ENCODE data around the gene SCN2A. TPM values are rescaled to one million over a fixed set of nuclear protein-coding genes. Genes with fewer than 3 reads are reported as not detected.

Gene SCN2A
- total and polyA plus RNA-seq, 2 of the 4 experiments (the other 2 are of a cell fraction), result 0.24 to 0.54 TPM

DNA sequence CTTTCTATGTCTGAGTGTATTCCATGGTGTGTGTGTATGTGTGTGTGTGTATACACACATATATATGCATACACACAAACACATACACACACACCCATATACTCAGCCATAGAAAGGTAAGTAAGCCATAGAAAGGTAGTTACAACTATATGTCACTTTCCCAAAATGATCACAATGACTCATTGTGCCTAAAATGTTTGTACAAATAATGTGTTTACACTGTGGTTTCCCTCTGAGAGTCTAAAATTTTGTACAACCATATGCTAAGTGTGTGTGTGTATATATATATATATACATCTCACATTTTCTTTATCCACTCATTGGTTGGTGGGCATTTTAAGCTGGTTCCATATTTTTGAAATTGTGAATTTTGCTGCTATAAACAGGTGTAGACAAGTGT is 175.0 kb downstream of the SCN2A start:
- in situ Hi-C loops (cut with MboI; ENCODE audit: low sequenced_read_pairs), result no loop called here
- no peak overlapping the region for H3K56ac ChIP-seq (ENCODE audit: extremely low read depth, insufficient read depth, low read length)
- no peak for ATAC-seq (ENCODE audit: low read depth)

More for the DNA sequence above, 175.0 kb downstream of the SCN2A start:
- H2AFZ ChIP-seq (replicated peaks; ENCODE audit: low read length, poor library complexity), result no peak overlapping the region
- TF ChIP-seq CEBPB (IDR thresholded peaks at IDR 0.05; ENCODE audit: low read depth, low read length) (no peak), CHD1 (IDR thresholded peaks at IDR 0.05; ENCODE audit: low read depth, low read length) (no peak), POLR2A (IDR thresholded peaks at IDR 0.05; ENCODE audit: low read depth, low read length) (no peak), RCOR1 (IDR thresholded peaks at IDR 0.05; ENCODE audit: insufficient replicate concordance, low read length) (no peak), RFX5 (IDR thresholded peaks at IDR 0.05; ENCODE audit: low read depth, low read length) (no peak), SMC3 (IDR thresholded peaks at IDR 0.05; ENCODE audit: low read depth, low read length) (no peak), NFE2L2 (IDR thresholded peaks at IDR 0.05; ENCODE audit: low read depth, low read length) (no peak), MAZ (IDR thresholded peaks at IDR 0.05; ENCODE audit: borderline replicate concordance, low read depth, low read length) (no peak), FOS (IDR thresholded peaks at IDR 0.05; ENCODE audit: low read depth, low read length) (no peak), RAD21 (IDR thresholded peaks at IDR 0.05; ENCODE audit: low read length) (no peak), MXI1 (IDR thresholded peaks at IDR 0.05; ENCODE audit: borderline replicate concordance, low read depth, low read length) (no peak), BHLHE40 (IDR thresholded peaks at IDR 0.05; ENCODE audit: low read depth, low read length) (no peak), MAFK (IDR thresholded peaks at IDR 0.05; ENCODE audit: low read depth, low read length) (no peak)
- TF ChIP-seq, protein P1, sequence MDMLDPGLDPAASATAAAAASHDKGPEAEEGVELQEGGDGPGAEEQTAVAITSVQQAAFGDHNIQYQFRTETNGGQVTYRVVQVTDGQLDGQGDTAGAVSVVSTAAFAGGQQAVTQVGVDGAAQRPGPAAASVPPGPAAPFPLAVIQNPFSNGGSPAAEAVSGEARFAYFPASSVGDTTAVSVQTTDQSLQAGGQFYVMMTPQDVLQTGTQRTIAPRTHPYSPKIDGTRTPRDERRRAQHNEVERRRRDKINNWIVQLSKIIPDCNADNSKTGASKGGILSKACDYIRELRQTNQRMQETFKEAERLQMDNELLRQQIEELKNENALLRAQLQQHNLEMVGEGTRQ (IDR thresholded peaks at IDR 0.05; ENCODE audit: low read depth, low read length), result no peak
- TF ChIP-seq, protein P2, sequence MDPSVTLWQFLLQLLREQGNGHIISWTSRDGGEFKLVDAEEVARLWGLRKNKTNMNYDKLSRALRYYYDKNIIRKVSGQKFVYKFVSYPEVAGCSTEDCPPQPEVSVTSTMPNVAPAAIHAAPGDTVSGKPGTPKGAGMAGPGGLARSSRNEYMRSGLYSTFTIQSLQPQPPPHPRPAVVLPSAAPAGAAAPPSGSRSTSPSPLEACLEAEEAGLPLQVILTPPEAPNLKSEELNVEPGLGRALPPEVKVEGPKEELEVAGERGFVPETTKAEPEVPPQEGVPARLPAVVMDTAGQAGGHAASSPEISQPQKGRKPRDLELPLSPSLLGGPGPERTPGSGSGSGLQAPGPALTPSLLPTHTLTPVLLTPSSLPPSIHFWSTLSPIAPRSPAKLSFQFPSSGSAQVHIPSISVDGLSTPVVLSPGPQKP (IDR thresholded peaks at IDR 0.05; ENCODE audit: borderline replicate concordance, low read depth, low read length), result no peak
- TF ChIP-seq, protein P3, sequence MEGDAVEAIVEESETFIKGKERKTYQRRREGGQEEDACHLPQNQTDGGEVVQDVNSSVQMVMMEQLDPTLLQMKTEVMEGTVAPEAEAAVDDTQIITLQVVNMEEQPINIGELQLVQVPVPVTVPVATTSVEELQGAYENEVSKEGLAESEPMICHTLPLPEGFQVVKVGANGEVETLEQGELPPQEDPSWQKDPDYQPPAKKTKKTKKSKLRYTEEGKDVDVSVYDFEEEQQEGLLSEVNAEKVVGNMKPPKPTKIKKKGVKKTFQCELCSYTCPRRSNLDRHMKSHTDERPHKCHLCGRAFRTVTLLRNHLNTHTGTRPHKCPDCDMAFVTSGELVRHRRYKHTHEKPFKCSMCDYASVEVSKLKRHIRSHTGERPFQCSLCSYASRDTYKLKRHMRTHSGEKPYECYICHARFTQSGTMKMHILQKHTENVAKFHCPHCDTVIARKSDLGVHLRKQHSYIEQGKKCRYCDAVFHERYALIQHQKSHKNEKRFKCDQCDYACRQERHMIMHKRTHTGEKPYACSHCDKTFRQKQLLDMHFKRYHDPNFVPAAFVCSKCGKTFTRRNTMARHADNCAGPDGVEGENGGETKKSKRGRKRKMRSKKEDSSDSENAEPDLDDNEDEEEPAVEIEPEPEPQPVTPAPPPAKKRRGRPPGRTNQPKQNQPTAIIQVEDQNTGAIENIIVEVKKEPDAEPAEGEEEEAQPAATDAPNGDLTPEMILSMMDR (conservative IDR thresholded peaks at IDR 0.05; ENCODE audit: low read depth, low read length), result no peak
- H3K27me3 ChIP-seq (ENCODE audit: control insufficient read depth, insufficient read depth, low read length), result no peaks in the 10 kb centered on the region
- H3K4me1 ChIP-seq (ENCODE audit: control insufficient read depth, insufficient read depth, low read length), result no peaks in the 10 kb centered on the region
- H3K4me2 ChIP-seq (ENCODE audit: low read depth, low read length), result no peak overlapping the region
- no peak overlapping the region for H3K14ac ChIP-seq (replicated peaks; ENCODE audit: low read depth, low read length)
- no peak overlapping the region for H3K18ac ChIP-seq (ENCODE audit: low read depth, low read length)
- DNase-seq, result no peak
- H3K79me1 ChIP-seq (ENCODE audit: low read depth in 1 of 2, low read length in 2 of 2), result no peaks in the 10 kb centered on the region
- H3K4me3 ChIP-seq (ENCODE audit: insufficient read depth, low read depth, low read length), result no peak overlapping the region
- CTCF ChIA-PET, result no interaction called here
- POLR2A ChIA-PET (ENCODE audit: unreplicated experiment), result no interaction called here
- intact Hi-C loops (cut with micrococcal nuclease), result no loop called here
- H4K91ac ChIP-seq (ENCODE audit: insufficient read depth, low read depth, low read length), result no peak overlapping the region
- no peak overlapping the region for H3K27ac ChIP-seq (ENCODE audit: insufficient read depth, low read length)
- no peak overlapping the region for H2BK20ac ChIP-seq (ENCODE audit: low read depth, low read length)
- H2BK15ac ChIP-seq (ENCODE audit: low read depth, low read length), result no peak overlapping the region
- H2AK9ac ChIP-seq (replicated peaks; ENCODE audit: low read depth, low read length, poor library complexity), result no peak overlapping the region
- no peak overlapping the region for H3K23ac ChIP-seq (ENCODE audit: low read depth, low read length)
- no peak overlapping the region for H4K5ac ChIP-seq (ENCODE audit: low read depth, low read length)
- no peaks in the 10 kb centered on the region for H3K9me1 ChIP-seq (ENCODE audit: insufficient read depth, low read length)
- H3K4ac ChIP-seq (ENCODE audit: low read depth, low read length), result no peak overlapping the region
- no peaks in the 10 kb centered on the region for H3K36me3 ChIP-seq (ENCODE audit: control insufficient read depth, insufficient read depth, low read length)
- dilution Hi-C loops (cut with HindIII; ENCODE audit: low sequenced_read_pairs, unreplicated experiment), result no loop called here
- H2BK120ac ChIP-seq (ENCODE audit: low read depth, low read length), result no peak overlapping the region
- BruUV-seq (replicated peaks), result no TSS peak
- H3K9ac ChIP-seq (ENCODE audit: low read depth, low read length), result no peak overlapping the region
- no peak overlapping the region for H4K8ac ChIP-seq (ENCODE audit: low read depth in 2 of 2, low read length in 2 of 2)
- no peaks in the 10 kb centered on the region for H4K20me1 ChIP-seq (ENCODE audit: insufficient read depth, low read length)
- no peak overlapping the region for H2BK5ac ChIP-seq (ENCODE audit: low read depth, low read length, poor library complexity, severe bottlenecking)
- H2AK5ac ChIP-seq (ENCODE audit: low read depth, low read length), result no peak overlapping the region
- no peaks in the 10 kb centered on the region for H3K9me3 ChIP-seq (ENCODE audit: control insufficient read depth, insufficient read depth, low read length)
